Fibroblast of the aortic adventitia (primary cell): ENCODE measurements around the gene PCSK2. TPM values are rescaled to one million over a fixed set of nuclear protein-coding genes. Genes with fewer than 3 reads are reported as not detected.

Experiments
- DNase-seq: peaks from one replicate; pipeline ENCODE4 v3.0.0-alpha.2; 2010; ENCODE audit warnings: low read depth
- H3K4me3 ChIP-seq: 2 replicates; pipeline ENCODE4 v1.5.1; 2011; ENCODE audit warnings: low read depth, mild to moderate bottlenecking, control low read depth, low read length, moderate library complexity
- total RNA-seq: library from RNA; depleted of rRNA; stranded (reverse); fragments of >200 nt; gene quantifications from 2 replicates; pipeline ENCODE4 v1.2.3, GENCODE V29; 2012; ENCODE audit warnings: low replicate concordance
- TF ChIP-seq, protein P1 (sequence below): IDR thresholded peaks from 2 replicates; pipeline ENCODE4 v1.5.1; 2011; ENCODE audit warnings: mild to moderate bottlenecking, low read length, control low read depth, inconsistent platforms; ENCODE audit not compliant: insufficient read depth

PCSK2 gene
- total RNA-seq, 1 donor = not detected

DNA sequence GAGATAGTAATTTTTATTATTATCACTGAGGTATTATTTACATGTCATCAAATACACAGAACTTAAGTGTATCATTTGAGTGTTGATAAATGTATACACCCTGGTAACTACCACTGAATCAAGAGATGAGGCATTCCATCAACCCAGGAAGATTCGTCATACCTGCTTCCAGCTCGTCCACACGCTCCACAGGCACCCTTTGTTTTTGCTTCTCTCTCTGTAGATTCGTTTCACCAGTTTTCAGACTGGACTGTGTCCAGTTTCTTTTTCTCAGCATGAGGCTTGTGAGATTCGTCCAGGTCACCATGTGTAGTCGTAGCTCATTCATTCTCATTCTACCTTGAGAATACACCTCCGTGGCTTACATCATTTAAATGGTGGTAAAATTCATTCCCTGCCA, 239.8 kb downstream of the PCSK2 start:
- TF ChIP-seq, protein P1, sequence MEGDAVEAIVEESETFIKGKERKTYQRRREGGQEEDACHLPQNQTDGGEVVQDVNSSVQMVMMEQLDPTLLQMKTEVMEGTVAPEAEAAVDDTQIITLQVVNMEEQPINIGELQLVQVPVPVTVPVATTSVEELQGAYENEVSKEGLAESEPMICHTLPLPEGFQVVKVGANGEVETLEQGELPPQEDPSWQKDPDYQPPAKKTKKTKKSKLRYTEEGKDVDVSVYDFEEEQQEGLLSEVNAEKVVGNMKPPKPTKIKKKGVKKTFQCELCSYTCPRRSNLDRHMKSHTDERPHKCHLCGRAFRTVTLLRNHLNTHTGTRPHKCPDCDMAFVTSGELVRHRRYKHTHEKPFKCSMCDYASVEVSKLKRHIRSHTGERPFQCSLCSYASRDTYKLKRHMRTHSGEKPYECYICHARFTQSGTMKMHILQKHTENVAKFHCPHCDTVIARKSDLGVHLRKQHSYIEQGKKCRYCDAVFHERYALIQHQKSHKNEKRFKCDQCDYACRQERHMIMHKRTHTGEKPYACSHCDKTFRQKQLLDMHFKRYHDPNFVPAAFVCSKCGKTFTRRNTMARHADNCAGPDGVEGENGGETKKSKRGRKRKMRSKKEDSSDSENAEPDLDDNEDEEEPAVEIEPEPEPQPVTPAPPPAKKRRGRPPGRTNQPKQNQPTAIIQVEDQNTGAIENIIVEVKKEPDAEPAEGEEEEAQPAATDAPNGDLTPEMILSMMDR = no peak
- DNase-seq = no peak
- no peak overlapping the region for H3K4me3 ChIP-seq

DNA sequence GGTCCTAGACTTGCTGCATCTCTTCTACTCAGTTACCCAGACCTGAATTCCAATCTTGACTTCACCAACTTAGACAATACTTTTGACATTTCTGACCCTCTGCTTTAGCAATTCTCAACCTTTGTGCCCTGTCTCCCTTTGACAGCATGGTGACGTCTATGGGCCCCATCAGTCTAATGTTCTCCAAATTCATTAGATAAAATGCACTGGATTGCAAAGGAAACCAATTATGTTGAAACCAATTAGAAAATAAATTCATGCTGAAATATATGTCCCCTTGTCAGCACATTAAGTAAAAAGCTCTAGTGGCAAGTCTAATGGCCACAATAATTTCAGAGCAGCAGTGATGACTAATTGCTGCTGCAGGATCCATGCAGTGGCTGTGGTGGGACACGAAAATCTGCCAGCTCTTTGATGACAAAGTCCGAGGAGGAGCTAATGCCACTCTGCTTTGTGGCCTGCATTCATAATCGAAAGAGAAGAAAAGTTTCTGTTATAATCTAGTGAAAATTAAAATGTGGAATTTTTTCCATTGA, 240.3 kb downstream of the PCSK2 start:
- TF ChIP-seq, protein P1 = no peak
- no peak overlapping the region for H3K4me3 ChIP-seq
- DNase-seq = no peak

DNA sequence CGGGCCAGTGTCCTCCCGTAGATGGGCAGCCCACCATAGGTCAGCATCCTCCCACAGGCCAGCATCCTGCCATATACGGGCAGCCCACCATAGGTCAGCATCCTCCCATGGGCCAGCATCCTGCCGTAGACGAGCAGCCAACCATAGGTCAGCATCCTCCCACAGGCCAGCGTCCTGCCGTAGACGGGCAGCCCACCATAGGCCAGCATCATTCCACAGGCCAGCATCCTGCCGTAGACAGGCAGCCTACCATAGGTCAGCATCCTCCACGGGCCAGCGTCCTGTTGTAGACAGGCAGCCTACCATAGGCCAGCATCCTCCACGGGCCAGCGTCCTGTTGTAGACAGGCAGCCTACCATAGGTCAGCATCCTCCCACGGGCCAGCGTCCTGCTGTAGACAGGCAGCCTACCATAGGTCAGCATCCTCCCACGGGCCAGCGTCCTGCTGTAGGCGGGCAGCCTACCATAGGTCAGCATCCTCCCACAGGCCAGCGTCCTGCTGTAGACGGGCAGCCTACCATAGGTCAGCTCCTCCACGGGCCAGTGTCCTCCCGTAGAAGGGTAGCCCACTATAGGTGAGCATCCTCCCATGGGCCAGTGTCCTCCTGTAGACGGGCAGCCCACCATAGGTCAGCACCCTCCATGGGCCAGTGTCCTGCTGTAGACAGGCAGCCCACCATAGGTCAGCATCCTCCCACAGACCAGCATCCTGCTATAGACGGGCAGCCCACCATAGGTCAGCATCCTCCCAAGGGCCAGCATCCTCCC, 241.4 kb downstream of the PCSK2 start:
- DNase-seq = no peak
- H3K4me3 ChIP-seq = no peak overlapping the region
- TF ChIP-seq, protein P1 = no peak

- no peak for DNase-seq
These were observed 242.6 kb downstream of the PCSK2 start for GRCh38 chr20:17469246-17470030.

DNA sequence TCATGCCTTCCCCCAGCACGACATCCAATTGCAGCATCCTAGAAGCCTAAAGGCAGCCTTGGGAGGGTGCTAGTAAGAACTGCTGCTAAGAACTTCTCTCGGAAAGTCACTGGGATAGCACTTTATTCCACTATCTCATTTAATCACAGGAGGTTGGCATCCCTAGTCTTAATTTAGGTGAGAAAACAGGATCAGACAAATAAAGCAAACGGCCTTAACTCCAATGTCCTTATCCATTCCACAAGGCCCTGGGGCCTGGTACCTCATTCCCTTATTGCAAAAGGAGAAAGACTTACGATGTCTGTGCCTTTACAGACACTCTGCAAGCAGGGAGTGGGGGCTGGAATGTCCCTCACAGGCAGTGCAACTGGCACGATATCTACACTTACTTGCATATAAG, 243.7 kb downstream of the PCSK2 start:
- TF ChIP-seq, protein P1 = no peak
- no peak overlapping the region for H3K4me3 ChIP-seq
- no peak for DNase-seq

More at GRCh38 chr20:17469246-17470030, 242.6 kb downstream of the PCSK2 start:
- TF ChIP-seq, protein P1 = no peak
- H3K4me3 ChIP-seq = no peak overlapping the region

- DNase-seq = no peak
- no peak overlapping the region for H3K4me3 ChIP-seq
- TF ChIP-seq, protein P1 = no peak
These were observed 244.1 kb downstream of the PCSK2 start for GRCh38 chr20:17470973-17471372.
